Hematopoietic multipotent progenitor cell treated with erythropoietin and hydrocortisone succinate and interleukin-3 and kit ligand, for 8 days (in vitro differentiated cells): Measurements from ENCODE around the gene DLG2.
"Not testable (repeated sequence)": the region's sequence is repeated elsewhere in the genome, so short reads cannot be mapped to it uniquely, and the experiment has no call there.

Source experiments
- DNase-seq: peaks from one replicate; pipeline ENCODE4 v3.0.0-alpha.2; 2015

DLG2 gene

GRCh38 chr11:84817998-84818397, 809.1 kb downstream of the DLG2 start:
- DNase-seq, result no peak

GRCh38 chr11:84812471-84812969, 814.6 kb downstream of the DLG2 start:
- DNase-seq, result no peak

GRCh38 chr11:84806354-84806753, 820.8 kb downstream of the DLG2 start:
- DNase-seq, result no peak

- DNase-seq, result no peak
Observed at GRCh38 chr11:84804041-84804440, 823.1 kb downstream of the DLG2 start.

GRCh38 chr11:84800755-84801346, 826.3 kb downstream of the DLG2 start:
- DNase-seq, result no peak

GRCh38 chr11:84799112-84799511, 828.0 kb downstream of the DLG2 start:
- DNase-seq, result no peak

GRCh38 chr11:84795698-84796097, 831.4 kb downstream of the DLG2 start:
- no peak for DNase-seq

GRCh38 chr11:84794663-84795443, 832.3 kb downstream of the DLG2 start:
- DNase-seq, result no peak

- no peak for DNase-seq
Observed at GRCh38 chr11:84793318-84793717, 833.8 kb downstream of the DLG2 start.

GRCh38 chr11:84790849-84791427, 836.2 kb downstream of the DLG2 start:
- no peak for DNase-seq

- DNase-seq, result no peak
Observed at GRCh38 chr11:84788220-84788619, 838.9 kb downstream of the DLG2 start.

GRCh38 chr11:84784158-84784557, 843.0 kb downstream of the DLG2 start:
- not testable (repeated sequence) for DNase-seq

- peak; percentile 1 for DNase-seq
Observed at GRCh38 chr11:84780689-84781293, 846.4 kb downstream of the DLG2 start.

- no peak for DNase-seq
Observed at GRCh38 chr11:84775503-84775902, 851.6 kb downstream of the DLG2 start.

GRCh38 chr11:84763931-84764330, 863.2 kb downstream of the DLG2 start:
- DNase-seq, result no peak

- no peak for DNase-seq
Observed at GRCh38 chr11:84757711-84758110, 869.4 kb downstream of the DLG2 start.

GRCh38 chr11:84751371-84751770, 875.8 kb downstream of the DLG2 start:
- no peak for DNase-seq

GRCh38 chr11:84747871-84748270, 879.3 kb downstream of the DLG2 start:
- DNase-seq, result no peak

GRCh38 chr11:84740050-84740449, 887.1 kb downstream of the DLG2 start:
- no peak for DNase-seq

GRCh38 chr11:84724256-84724655, 902.9 kb downstream of the DLG2 start:
- no peak for DNase-seq

- no peak for DNase-seq
Observed at GRCh38 chr11:84722583-84723108, 904.5 kb downstream of the DLG2 start.

GRCh38 chr11:84721561-84721961, 905.6 kb downstream of the DLG2 start:
- no peak for DNase-seq

GRCh38 chr11:84720706-84721402, 906.3 kb downstream of the DLG2 start:
- DNase-seq, result no peak
